Thymus (tissue), 11 donors: Measurements from ENCODE around the gene NOP14. TPM values are rescaled to one million over a fixed set of nuclear protein-coding genes. Genes with fewer than 3 reads are reported as not detected.
"Not testable (repeated sequence)": the region's sequence is repeated elsewhere in the genome, so short reads cannot be mapped to it uniquely, and the experiment has no call there.

Experiments used
- DNase-seq, 9 donors: peaks; one replicate each; pipeline ENCODE4 v3.0.0-alpha.2; 2013; ENCODE audit warnings: low spot score in 9 of 9, low read depth in 6 of 9, missing footprints in 1 of 9
- H3K27ac ChIP-seq, 2 donors: one replicate each; pipeline ENCODE4 v1.5.1; 2013; ENCODE audit warnings: control low read depth in 1 of 2, low read depth in 1 of 2, low read length in 1 of 2, mild to moderate bottlenecking in 1 of 2, moderate library complexity in 1 of 2
- H3K27me3 ChIP-seq, 2 donors: one replicate each; pipeline ENCODE4 v1.5.1; 2013; ENCODE audit warnings: low read length in 1 of 2; ENCODE audit not compliant: control insufficient read depth in 2 of 2, insufficient read depth in 1 of 2
- H3K36me3 ChIP-seq, 2 donors: one replicate each; pipeline ENCODE4 v1.5.1; 2013; ENCODE audit warnings: low read length in 1 of 2, mild to moderate bottlenecking in 1 of 2, moderate library complexity in 1 of 2; ENCODE audit not compliant: control insufficient read depth in 2 of 2, insufficient read depth in 2 of 2
- H3K4me1 ChIP-seq, 2 donors: one replicate each; pipeline ENCODE4 v1.5.1; 2013; ENCODE audit warnings: low read length in 2 of 2; ENCODE audit not compliant: control insufficient read depth in 2 of 2, insufficient read depth in 2 of 2
- H3K4me3 ChIP-seq, 2 donors: one replicate each; pipeline ENCODE4 v1.5.1; 2013; ENCODE audit warnings: low read length in 2 of 2, control low read depth in 1 of 2, mild to moderate bottlenecking in 1 of 2
- H3K9me3 ChIP-seq, 2 donors: one replicate each; pipeline ENCODE4 v1.5.1; 2013; ENCODE audit warnings: low read length in 1 of 2, mild to moderate bottlenecking in 1 of 2; ENCODE audit not compliant: control insufficient read depth in 2 of 2, insufficient read depth in 1 of 2
- WGBS: extraction: QIAGEN DNeasy Blood & Tissue Kit; methylation state at CpG from one replicate; pipeline ENCODE4 v1.1.7; 2013; 5-methylcytosine and 5-hydroxymethylcytosine counted together
- polyA plus RNA-seq: library from polyadenylated mRNA; stranded (reverse); fragments of 200-250 nt; gene quantifications from one replicate; pipeline ENCODE4 v1.2.3, GENCODE V29; 2013
- total RNA-seq: library from RNA; stranded (reverse); fragments of 120-200 nt; gene quantifications from one replicate; pipeline ENCODE4 v1.2.4, GENCODE V29; 2013
- donor health status: healthy.

The NOP14 gene
- total and polyA plus RNA-seq, 2 donors = 18.1 to 18.5 TPM

GRCh38 chr4:2994917-2995316 lies 31.7 kb upstream of the NOP14 start:
- Histone ChIP-seq H3K9me3 (no peaks in the 10 kb centered on the region), H3K4me3 (no peak overlapping the region), H3K4me1 (no peaks in the 10 kb centered on the region), H3K36me3 (no peaks in the 10 kb centered on the region), H3K27ac (no peak overlapping the region), H3K27me3 (no peaks in the 10 kb centered on the region)
- DNase-seq = no peak
- WGBS = 98% methylated on average over 4 of the region's 4 CpGs

GRCh38 chr4:2991243-2991642 lies 28.0 kb upstream of the NOP14 start:
- no peak for DNase-seq
- Histone ChIP-seq H3K4me1 (no peaks in the 10 kb centered on the region), H3K36me3 (no peaks in the 10 kb centered on the region), H3K27me3 (no peaks in the 10 kb centered on the region), H3K9me3 (no peaks in the 10 kb centered on the region), H3K4me3 (no peak overlapping the region), H3K27ac (no peak overlapping the region)
- WGBS = 98% methylated on average over 4 of the region's 4 CpGs

GRCh38 chr4:2983715-2984114 lies 20.5 kb upstream of the NOP14 start:
- peaks cover 11 to 20% of the 10 kb centered on the region in 2 donors for H3K9me3 ChIP-seq
- H3K4me1 ChIP-seq, H3K36me3 ChIP-seq, H3K27me3 ChIP-seq, H3K27ac ChIP-seq, DNase-seq, H3K4me3 ChIP-seq: not testable (repeated sequence)
- 92% methylated on average over 7 of the region's 7 CpGs for WGBS

GRCh38 chr4:2982012-2982411 lies 18.8 kb upstream of the NOP14 start:
- no peak overlapping the region for H3K27ac ChIP-seq
- whole genome bisulfite sequencing = 93% methylated on average over 4 of the region's 4 CpGs
- no peak overlapping the region for H3K4me3 ChIP-seq
- H3K4me1 ChIP-seq = no peaks in the 10 kb centered on the region
- H3K9me3 ChIP-seq = peaks cover 11 to 20% of the 10 kb centered on the region in 2 donors
- no peak for DNase-seq
- no peaks in the 10 kb centered on the region for H3K27me3 ChIP-seq
- no peaks in the 10 kb centered on the region for H3K36me3 ChIP-seq

GRCh38 chr4:2981256-2981819 lies 18.1 kb upstream of the NOP14 start:
- WGBS = 91% methylated on average over 4 of the region's 4 CpGs
- Histone ChIP-seq H3K36me3 (no peaks in the 10 kb centered on the region), H3K27me3 (no peaks in the 10 kb centered on the region), H3K4me3 (no peak overlapping the region), H3K4me1 (no peaks in the 10 kb centered on the region), H3K27ac (no peak overlapping the region), H3K9me3 (peaks cover 11 to 20% of the 10 kb centered on the region in 2 donors)
- DNase-seq = no peak

- DNase-seq = no peak
Measured at GRCh38 chr4:2977211-2978088, 14.2 kb upstream of the NOP14 start.

GRCh38 chr4:2971275-2971674 lies 8.1 kb upstream of the NOP14 start:
- Histone ChIP-seq H3K27me3 (no peaks in the 10 kb centered on the region), H3K4me1 (no peaks in the 10 kb centered on the region), H3K27ac (no peak overlapping the region), H3K9me3 (no peaks in the 10 kb centered on the region), H3K36me3 (no peaks in the 10 kb centered on the region), H3K4me3 (no peak overlapping the region)
- WGBS = 98% methylated on average over 3 of the region's 3 CpGs
- DNase-seq = no peak

More at GRCh38 chr4:2977211-2978088, 14.2 kb upstream of the NOP14 start:
- Histone ChIP-seq H3K9me3 (peaks cover 11 to 20% of the 10 kb centered on the region in 2 donors), H3K36me3 (no peaks in the 10 kb centered on the region), H3K4me1 (no peaks in the 10 kb centered on the region), H3K4me3 (no peak overlapping the region), H3K27ac (no peak overlapping the region), H3K27me3 (no peaks in the 10 kb centered on the region)
- WGBS = 97% methylated on average over 14 of the region's 14 CpGs

- WGBS = 93% methylated on average over 3 of the region's 3 CpGs
- no peak for DNase-seq
- H3K27me3 ChIP-seq = peaks cover 0 to 6% of the 10 kb centered on the region in 2 donors
- H3K4me1 ChIP-seq = peaks cover 6 to 7% of the 10 kb centered on the region in 2 donors
- H3K36me3 ChIP-seq = no peaks in the 10 kb centered on the region
- no peak overlapping the region for H3K4me3 ChIP-seq
- H3K27ac ChIP-seq = no peak overlapping the region
- no peaks in the 10 kb centered on the region for H3K9me3 ChIP-seq
Measured at GRCh38 chr4:2968381-2968780, 5.2 kb upstream of the NOP14 start.

- Histone ChIP-seq H3K36me3 (no peaks in the 10 kb centered on the region), H3K4me3 (no peak overlapping the region), H3K4me1 (peaks cover 7 to 23% of the 10 kb centered on the region in 2 donors), H3K27ac (no peak overlapping the region), H3K9me3 (no peaks in the 10 kb centered on the region), H3K27me3 (peaks cover 0 to 6% of the 10 kb centered on the region in 2 donors)
- 98% methylated on average over 16 of the region's 16 CpGs for WGBS
- DNase-seq = no peak
Measured at GRCh38 chr4:2965262-2965661, 2.1 kb upstream of the NOP14 start.
